Peyer's patch (tissue), 4 donors: Measurements from ENCODE around the gene CD46. TPM values are rescaled to one million over a fixed set of nuclear protein-coding genes. Genes with fewer than 3 reads are reported as not detected.

ENCODE experiments used
- DNase-seq, 3 donors: peaks; one replicate each; pipeline ENCODE4 v3.0.0-alpha.2; 2017 to 2019
- H3K27ac ChIP-seq, 4 donors: fragments of 200-600 bp; sonication (generic); one replicate each; pipeline ENCODE4 v1.5.1; 2016 to 2019
- H3K27me3 ChIP-seq, 2 donors: fragments of 200-600 bp; sonication (generic); one replicate each; pipeline ENCODE4 v1.5.1; 2019
- H3K36me3 ChIP-seq, 3 donors: fragments of 200-600 bp; sonication (generic); one replicate each; pipeline ENCODE4 v1.5.1; 2016 to 2019
- H3K4me1 ChIP-seq, 4 donors: fragments of 200-600 bp; sonication (generic); one replicate each; pipeline ENCODE4 v1.5.1; 2016 to 2019
- H3K4me3 ChIP-seq, 4 donors: fragments of 200-600 bp; sonication (generic); 1 replicate in 3 of 4; 2 replicates in 1 of 4; pipeline ENCODE4 v1.5.1; 2016 to 2019; ENCODE audit warnings: mild to moderate bottlenecking in 1 of 4
- H3K9me3 ChIP-seq, 4 donors: fragments of 200-600 bp; sonication (generic); one replicate each; pipeline ENCODE4 v1.5.1; 2016 to 2019; ENCODE audit warnings: mild to moderate bottlenecking in 1 of 4
- CTCF ChIP-seq, 6 experiments: fragments of 450-650 bp in 4 of 6; fragments of 200-600 bp in 2 of 6; sonication (generic) in 1 of 6; IDR thresholded peaks; one replicate each; pipeline ENCODE4 v1.5.1; 2017 to 2019; ENCODE audit warnings: antibody characterized with exemption in 6 of 6, mild to moderate bottlenecking in 3 of 6, moderate library complexity in 1 of 6
- POLR2A ChIP-seq, 2 donors: fragments of 450-650 bp; IDR thresholded peaks; one replicate each; pipeline ENCODE4 v1.5.1; 2017; ENCODE audit warnings: antibody characterized with exemption in 2 of 2, mild to moderate bottlenecking in 2 of 2, moderate library complexity in 2 of 2
- total RNA-seq, 4 donors: library from RNA; depleted of rRNA; stranded (reverse); fragments of >200 nt; gene quantifications; one replicate each; pipeline ENCODE4 v1.1.0, GENCODE V29; 2016

The CD46 gene
- total RNA-seq, 4 donors from 2014 or later: 102 to 204 (median 176) TPM

DNA sequence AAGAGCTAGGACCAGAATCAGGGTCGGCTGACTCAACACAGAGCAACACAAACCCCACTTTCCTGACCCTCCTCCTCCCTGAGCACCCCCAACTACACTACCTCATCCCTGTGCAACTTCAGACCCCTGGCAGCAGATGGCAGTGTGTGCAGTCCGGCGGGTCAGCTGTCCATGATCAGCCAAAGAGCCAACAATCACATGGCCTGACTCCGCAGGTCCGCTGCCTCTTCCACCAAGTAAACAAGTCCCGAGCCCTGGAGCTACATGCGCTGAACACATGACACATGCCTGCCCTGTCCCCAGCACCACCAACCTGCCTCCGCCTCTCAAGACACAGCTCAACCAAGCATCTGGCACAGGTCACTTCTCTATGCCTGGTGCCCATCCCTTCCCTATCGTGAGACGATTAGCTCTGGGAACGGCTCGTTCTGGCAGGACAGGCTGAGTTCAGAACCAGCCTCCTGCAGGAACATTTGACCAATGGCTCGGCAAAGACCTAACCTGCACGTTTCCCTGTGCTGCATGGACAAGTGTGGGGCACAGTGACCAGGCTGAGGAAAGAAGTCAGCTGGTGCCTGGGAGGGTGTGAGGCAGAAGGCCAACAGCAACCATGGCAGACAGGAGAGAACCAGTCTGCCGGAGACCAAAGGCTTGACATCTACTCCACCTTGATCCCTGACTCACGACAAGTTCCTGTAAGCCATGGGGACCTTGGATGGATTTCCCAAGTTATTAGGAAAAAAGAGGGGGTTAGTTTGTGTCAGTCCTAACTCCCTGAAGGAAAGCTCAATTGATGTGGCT is 60.3 kb downstream of the CD46 start:
- TF ChIP-seq POLR2A (IDR thresholded peaks at IDR 0.05) (no peak), CTCF (IDR thresholded peaks at IDR 0.05) (peak in 5 of 6 experiments; percentile 13 to 45 (median 38))
- Histone ChIP-seq H3K27ac (peak overlapping the region in 1 of 4 donors; percentile 60), H3K27me3 (no peaks in the 10 kb centered on the region), H3K9me3 (no peaks in the 10 kb centered on the region), H3K4me3 (peak overlapping the region in 2 of 4 donors; percentile 5 to 8), H3K4me1 (peaks cover 0 to 90% (median 22%) of the 10 kb centered on the region in 4 donors), H3K36me3 (peaks cover 0 to 98% (median 0%) of the 10 kb centered on the region in 3 donors)
- peak in 2 of 3 donors; percentile 57 to 72 for DNase-seq

GRCh38 chr1:207812778-207813511 is 61.1 kb downstream of the CD46 start:
- peaks cover 0 to 98% (median 0%) of the 10 kb centered on the region in 3 donors for H3K36me3 ChIP-seq
- H3K9me3 ChIP-seq: no peaks in the 10 kb centered on the region
- DNase-seq: peak in 1 of 3 donors; percentile 26
- H3K27ac ChIP-seq: peak overlapping the region in 2 of 4 donors; percentile 13 to 60
- TF ChIP-seq POLR2A (IDR thresholded peaks at IDR 0.05): no peak
- no peak for TF ChIP-seq CTCF (IDR thresholded peaks at IDR 0.05)
- H3K4me1 ChIP-seq: peaks cover 0 to 82% (median 17%) of the 10 kb centered on the region in 4 donors
- H3K4me3 ChIP-seq: no peak overlapping the region
- no peaks in the 10 kb centered on the region for H3K27me3 ChIP-seq

DNA sequence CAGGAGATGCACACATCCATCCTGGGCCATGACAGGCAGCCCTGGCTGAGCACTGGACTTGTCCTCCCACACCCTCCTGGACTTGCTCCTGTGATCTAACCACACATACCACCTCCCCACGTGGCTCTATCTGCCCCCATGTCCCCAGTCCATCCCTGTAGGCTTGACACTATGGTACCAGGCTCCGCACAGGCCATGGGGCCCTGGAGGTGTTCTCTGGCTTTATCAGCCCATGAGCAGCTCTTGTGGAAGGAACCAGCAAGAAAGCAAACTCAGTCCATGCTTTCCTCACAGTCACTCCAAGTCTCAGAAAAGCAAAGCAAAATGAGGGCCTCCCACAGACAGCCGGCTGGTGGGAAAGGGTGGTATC is 61.6 kb downstream of the CD46 start:
- TF ChIP-seq POLR2A (IDR thresholded peaks at IDR 0.05) (no peak), CTCF (IDR thresholded peaks at IDR 0.05) (no peak)
- Histone ChIP-seq H3K27me3 (no peaks in the 10 kb centered on the region), H3K36me3 (peaks cover 0 to 95% (median 0%) of the 10 kb centered on the region in 3 donors), H3K9me3 (no peaks in the 10 kb centered on the region), H3K4me3 (no peak overlapping the region), H3K27ac (peak overlapping the region in 2 of 4 donors; percentile 5 to 13), H3K4me1 (peaks cover 0 to 77% (median 12%) of the 10 kb centered on the region in 4 donors)
- peak in 1 of 3 donors; percentile 39 for DNase-seq

GRCh38 chr1:207813946-207814345 is 62.1 kb downstream of the CD46 start:
- Histone ChIP-seq H3K9me3 (no peaks in the 10 kb centered on the region), H3K4me1 (peaks cover 0 to 77% (median 12%) of the 10 kb centered on the region in 4 donors), H3K36me3 (peaks cover 0 to 95% (median 0%) of the 10 kb centered on the region in 3 donors), H3K4me3 (no peak overlapping the region), H3K27ac (peak overlapping the region in 1 of 4 donors; percentile 5), H3K27me3 (no peaks in the 10 kb centered on the region)
- peak in 1 of 3 donors; percentile 25 for DNase-seq
- no peak for TF ChIP-seq CTCF (IDR thresholded peaks at IDR 0.05)
- TF ChIP-seq POLR2A (IDR thresholded peaks at IDR 0.05): no peak

DNA sequence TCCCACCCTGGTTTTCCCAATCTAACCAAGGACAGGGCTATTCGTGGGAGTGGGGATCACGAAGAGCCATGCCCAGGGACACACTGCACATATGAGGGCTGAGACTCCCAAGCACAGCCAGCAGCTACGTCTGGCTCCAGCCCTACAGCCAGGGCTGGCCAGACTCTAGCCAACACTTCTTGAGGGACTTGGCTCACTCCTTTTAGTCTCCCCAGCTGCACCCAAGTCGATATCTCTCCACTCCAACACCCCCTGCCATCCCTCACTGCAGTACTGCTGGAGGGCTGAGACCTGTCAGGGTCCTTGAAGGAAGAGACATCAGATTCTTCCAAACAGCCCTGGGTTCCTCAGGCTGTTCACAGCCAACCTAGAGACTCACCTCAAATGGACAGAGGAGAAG is 62.6 kb downstream of the CD46 start:
- DNase-seq: peak in 1 of 3 donors; percentile 34
- Histone ChIP-seq H3K4me3 (no peak overlapping the region), H3K27me3 (no peaks in the 10 kb centered on the region), H3K4me1 (peaks cover 0 to 72% (median 13%) of the 10 kb centered on the region in 4 donors), H3K27ac (no peak overlapping the region), H3K9me3 (no peaks in the 10 kb centered on the region), H3K36me3 (peaks cover 0 to 95% (median 0%) of the 10 kb centered on the region in 3 donors)
- TF ChIP-seq CTCF (IDR thresholded peaks at IDR 0.05) (no peak), POLR2A (IDR thresholded peaks at IDR 0.05) (no peak)
